Keratinocyte (primary cell): Measurements from ENCODE around the gene NRG3.

Experiments used
- CTCF ChIP-seq, 3 experiments: IDR thresholded peaks in 1 of 3; conservative IDR thresholded peaks in 1 of 3; optimal IDR thresholded peaks in 1 of 3; 2 replicates in 2 of 3; 3 replicates in 1 of 3; pipeline versions ENCODE3 to v1.5.1; 2011; ENCODE audit warnings: low read length in 3 of 3, mild to moderate bottlenecking in 3 of 3, moderate library complexity in 2 of 3, control low read depth in 1 of 3, inconsistent platforms in 1 of 3; ENCODE audit not compliant: insufficient read depth in 2 of 3; ENCODE audit errors: extremely low read depth in 1 of 3
- EZH2 ChIP-seq: IDR thresholded peaks from one replicate; pipeline ENCODE4 v1.6.1; 2012; ENCODE audit warnings: inconsistent platforms, mild to moderate bottlenecking, low read length, moderate library complexity

- TF ChIP-seq CTCF (optimal IDR thresholded peaks at IDR 0.05 in 1 of 3, IDR thresholded peaks at IDR 0.05 in 1 of 3, conservative IDR thresholded peaks at IDR 0.05 in 1 of 3; ENCODE audit: extremely low read depth in 1 of 3, insufficient read depth in 2 of 3, low read length in 3 of 3) (no peak), EZH2 (no peak)
These were observed 121.9 kb downstream of the NRG3 start for GRCh38 chr10:81996927-81997326.
